ENCODE results near the gene ZSWIM5.
"Not testable (repeated sequence)": the region's sequence is repeated elsewhere in the genome, so short reads cannot be mapped to it uniquely, and the experiment has no call there.

The ZSWIM5 gene

DNA sequence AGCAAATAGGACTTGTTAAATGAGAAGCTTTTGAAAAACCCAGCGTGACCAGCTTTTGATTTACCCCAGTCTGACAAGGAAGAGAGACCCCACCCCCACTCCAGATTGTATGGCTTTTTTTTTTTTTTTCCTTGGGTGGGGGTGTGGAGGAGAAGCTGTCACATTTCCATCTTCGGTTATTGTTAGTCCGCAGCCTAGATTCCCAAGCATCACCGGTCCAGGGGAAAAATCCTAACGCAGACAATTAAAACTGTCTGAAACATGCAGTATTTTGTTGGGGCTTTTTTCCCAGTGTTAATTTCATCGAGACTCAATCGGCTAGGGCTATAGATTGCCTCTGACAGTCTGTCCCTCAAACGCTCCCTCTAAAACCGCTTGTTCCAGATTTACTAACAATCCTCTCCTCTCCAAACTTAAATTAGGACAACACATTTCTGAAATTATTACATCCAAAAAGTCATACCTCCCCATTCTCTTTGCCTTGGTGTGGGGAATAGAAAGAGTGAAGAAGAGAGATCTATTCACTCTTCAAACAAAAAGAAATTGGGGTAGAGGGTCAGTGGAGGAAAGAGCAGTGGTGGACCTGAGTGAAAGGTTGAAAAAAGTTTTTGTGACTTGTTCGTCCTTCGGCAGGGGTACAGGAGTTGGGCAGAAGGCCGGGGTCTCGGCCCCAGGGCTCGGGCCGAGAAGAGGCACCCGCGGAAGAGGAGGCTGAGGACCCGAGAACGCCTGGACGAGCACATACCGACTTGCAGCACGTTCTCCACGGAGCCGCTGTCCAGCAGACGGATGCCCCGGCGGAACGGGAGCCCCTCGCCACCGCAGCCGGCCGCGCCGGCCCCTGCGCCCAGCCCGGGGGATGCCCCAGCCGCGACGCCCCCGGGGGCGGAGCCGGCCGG lies 1.1 kb downstream of the ZSWIM5 start:
- DNase-seq (ENCODE audit: low read depth, low spot score): no peak

DNA sequence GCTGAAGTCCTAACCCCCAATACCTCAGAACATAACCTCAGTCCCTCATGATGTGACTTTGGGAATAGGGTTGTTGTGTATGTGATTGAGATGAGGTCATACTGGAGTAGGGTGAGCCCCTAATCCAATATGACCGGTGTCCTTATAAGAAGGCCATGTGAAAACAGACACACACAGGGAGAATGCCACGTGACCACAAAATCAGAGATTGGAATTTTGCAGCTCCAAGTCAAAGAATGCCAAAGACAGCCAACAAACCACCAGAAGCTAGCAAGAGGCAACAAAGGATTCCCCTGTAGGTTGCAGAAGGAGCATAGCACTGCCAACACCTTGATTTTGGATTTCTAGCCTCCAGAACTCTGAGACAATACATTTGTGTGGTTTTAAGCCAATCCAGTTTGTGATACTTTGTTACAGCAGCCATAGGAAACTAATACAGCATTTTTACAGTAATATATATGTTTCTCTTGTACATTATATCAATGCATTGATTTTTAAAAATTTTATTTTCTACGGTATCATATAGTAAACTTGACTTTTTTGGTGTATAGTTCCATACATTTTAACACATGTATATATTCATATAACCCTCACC lies 5.4 kb downstream of the ZSWIM5 start:
- DNase-seq (ENCODE audit: low read depth, low spot score): no peak

DNA sequence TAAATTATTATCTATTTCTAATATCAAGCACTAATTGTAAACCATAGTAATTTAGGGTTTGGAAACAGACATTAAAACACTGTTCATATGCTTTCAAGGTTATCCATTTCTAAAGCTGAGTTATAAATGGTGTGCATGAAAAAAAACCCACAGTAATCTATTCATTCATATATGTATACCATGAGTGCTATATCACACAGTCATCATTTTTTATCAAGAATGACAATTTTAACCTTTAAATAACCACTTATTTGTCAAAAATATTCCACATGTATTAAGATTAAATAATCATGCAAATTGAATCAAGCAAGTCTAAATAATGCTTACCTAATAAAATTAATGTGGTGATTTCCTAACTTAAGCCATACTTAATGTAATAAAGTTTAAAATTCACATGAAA lies 6.0 kb downstream of the ZSWIM5 start:
- no peak for DNase-seq (ENCODE audit: low read depth, low spot score)

DNA sequence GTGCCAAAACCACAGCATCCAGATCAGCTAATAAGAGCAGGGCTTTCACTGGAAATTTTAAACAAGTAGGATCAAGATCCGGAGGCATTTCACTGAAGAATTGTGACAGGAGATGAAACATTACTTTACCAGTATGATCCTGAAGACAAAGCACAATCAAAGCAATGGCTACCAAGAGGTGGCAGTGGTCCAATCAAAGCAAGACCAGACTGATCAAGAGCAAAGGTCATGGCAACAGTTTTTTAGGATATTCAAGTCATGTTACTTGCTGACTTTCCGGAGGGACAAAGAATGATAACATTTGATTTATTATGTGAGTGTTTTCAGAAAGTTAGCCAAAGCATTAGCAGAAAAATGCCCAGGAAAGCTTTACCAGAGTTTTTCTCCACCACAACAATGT lies 8.2 kb downstream of the ZSWIM5 start:
- DNase-seq (ENCODE audit: low read depth, low spot score): no peak

DNA sequence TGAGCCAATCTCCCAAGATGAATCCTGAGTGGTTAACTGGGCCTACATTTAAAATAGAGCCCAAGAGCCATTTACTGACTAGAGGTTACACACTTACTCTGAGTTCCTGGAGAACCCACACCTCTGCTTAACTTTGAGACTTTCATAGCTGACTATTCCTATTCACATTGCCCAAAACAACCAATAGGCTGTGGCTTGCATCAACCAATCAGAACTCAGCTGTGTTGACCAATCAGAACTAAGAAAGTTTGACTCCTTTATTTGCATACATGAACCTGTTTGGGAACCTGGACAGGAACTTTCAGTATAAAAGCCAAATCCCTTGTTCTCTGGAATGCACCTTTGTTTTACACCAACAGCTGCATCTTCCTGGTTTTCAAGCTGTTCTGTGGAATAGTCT lies 9.5 kb downstream of the ZSWIM5 start:
- no peak for DNase-seq (ENCODE audit: low read depth, low spot score)

DNA sequence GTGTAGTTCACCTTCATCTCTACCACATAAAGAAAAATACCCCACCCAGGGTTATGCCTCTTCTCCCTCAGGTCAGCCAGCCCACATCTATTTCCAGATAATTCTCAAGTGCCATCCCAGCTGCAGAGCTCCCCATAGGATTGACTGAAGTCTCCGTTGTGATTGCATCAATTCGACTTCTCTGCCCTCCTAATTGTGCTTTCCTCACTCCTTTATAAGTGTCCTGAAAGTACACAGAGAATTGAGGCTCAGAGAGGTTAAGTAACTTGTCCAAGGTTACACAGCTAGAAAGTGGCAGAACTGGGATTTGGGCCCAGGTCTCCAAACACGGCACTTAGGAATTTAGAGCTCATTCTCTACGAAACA lies 15.0 kb downstream of the ZSWIM5 start:
- no peak for DNase-seq (ENCODE audit: low read depth, low spot score)

DNA sequence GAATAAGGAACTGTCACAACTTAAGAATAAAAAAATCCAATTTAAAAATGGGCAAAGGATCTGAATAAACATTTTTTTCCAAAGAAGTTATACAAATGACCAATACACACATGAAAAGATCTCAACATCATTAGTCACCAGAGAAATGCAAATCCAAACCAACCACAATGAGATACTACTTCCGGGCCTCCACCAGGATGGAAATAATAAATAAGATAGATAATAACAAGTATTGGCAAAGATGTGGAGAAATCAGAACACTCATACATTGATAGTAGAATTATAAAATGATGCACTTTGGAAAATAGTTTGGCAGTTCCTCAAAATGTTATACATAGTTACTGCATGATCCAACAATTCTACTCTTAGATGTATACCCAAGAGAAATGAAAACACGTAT lies 18.7 kb downstream of the ZSWIM5 start:
- DNase-seq (ENCODE audit: low read depth, low spot score): no peak

DNA sequence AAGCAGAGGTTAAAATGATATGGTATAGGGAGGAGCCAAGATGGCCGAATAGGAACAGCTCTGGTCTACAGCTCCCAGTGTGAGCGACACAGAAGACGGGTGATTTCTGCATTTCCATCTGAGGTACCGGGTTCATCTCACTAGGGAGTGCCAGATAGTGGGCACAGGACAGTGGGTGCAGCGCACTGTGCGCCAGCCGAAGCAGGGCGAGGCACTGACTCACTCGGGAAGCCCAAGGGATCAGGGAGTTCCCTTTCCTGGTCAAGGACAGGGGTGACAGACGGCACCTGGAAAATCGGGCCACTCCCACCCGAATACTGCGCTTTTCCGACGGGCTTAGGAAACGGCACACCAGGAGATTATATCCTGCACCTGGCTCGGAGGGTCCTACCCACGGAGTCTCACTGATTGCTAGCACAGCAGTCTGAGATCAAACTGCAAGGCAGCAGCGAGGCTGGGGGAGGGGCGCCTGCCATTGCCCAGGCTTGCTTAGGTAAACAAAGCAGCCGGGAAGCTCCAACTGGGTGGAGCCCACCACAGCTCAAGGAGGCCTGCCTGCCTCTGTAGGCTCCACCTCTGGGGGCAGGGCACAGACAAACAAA lies 26.4 kb downstream of the ZSWIM5 start:
- not testable (repeated sequence) for DNase-seq (ENCODE audit: low read depth, low spot score)

DNA sequence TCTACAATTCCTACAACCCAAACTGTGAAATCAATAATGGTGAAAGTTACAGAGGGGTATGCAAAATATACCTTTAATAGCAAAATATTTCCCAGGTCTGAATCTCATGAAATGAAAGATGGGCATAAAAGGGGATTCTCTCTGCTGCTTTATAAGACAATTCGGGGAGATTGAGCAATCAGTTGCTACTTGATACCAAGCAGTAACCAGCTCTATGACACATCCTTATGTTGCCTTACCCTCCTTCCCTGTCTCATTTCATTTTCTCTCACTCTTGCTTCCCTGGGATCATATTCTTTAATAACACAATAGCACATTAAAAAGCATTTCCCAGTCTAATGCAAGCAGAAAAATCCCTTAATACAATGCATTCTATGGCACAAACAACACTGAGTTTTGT lies 29.0 kb downstream of the ZSWIM5 start:
- DNase-seq (ENCODE audit: low read depth, low spot score): no peak

DNA sequence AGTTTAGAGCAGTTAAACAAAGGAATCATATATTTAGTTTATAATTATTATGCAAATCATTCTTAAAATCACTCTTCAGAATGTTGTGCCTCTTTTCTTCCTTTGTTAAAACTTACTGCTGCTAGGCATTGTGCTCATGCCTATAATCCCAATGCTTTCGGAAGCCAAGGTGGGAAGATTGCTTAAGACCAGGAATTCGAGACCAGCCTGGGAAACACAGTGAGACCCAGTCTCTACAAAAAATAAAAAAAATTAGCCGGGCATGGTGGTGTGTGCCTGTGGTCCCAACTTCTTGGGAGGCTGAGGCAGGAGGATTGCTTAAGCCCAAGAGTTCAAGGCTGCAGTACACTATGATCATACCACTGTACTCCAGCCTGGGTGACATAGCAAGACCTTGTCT lies 33.6 kb downstream of the ZSWIM5 start:
- no peak for DNase-seq (ENCODE audit: low read depth, low spot score)

DNA sequence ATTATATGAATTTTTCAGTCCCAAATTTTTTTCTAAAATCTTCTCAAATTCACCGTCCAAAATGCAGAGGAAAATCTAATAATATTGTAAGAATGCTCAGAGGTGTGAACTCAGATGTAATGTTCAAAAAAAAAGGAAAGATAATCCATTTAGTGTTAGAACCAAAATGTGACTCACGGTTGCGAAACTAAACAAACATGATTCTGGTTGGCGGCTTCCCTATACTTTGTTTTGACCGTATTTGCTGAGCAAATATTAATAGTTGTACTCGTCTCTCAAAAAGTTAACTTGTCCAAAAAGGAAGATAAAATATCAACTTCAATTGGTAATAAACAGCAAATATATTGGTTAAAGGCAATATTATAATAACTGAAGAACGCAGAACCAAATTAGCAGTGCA lies 34.4 kb downstream of the ZSWIM5 start:
- DNase-seq (ENCODE audit: low read depth, low spot score): no peak

DNA sequence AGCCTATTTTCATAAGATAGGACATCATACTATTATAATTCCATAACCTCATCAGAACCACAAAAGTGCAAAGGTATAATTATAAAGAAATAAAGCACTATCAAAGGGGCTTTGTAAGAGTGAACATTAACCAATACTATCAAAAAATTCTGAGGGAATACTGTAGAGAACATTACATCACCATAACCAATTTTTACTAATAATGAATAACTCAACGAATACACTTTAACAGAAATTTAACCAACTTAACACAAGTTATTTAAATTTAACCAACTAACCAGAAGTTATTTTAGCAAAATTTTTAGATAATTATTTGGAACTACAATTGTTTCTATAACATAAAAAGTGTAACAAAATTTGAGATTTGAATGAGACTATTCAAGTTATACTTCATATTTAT lies 34.8 kb downstream of the ZSWIM5 start:
- DNase-seq (ENCODE audit: low read depth, low spot score): no peak

DNA sequence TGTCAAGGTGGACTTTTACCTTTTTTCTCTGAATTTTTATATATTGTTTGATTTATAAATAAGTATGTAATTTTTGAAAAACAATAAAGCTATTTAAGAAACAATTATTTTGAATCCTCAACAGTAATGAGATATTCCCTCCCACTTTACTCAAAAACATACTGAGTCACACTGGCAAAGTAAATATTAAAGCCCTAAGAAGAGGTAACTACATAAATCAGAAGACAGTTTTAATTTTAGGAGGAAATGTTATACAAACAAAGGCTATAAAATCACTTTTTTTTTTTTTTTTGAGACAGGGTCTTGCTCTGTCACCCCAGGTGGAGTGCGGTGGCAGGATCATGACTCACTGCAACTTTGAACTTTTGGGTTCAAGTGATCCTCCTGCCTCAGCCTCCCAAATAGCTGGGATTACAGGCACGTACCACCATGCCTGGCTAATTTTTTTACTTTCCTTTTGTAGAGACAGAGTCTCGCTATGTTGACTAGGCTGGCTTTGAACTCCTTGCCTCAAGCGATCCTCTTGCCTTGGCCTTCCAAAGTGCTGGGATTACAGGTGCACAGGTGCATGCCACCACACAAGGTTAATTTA lies 36.2 kb downstream of the ZSWIM5 start:
- DNase-seq (ENCODE audit: low read depth, low spot score): no peak

DNA sequence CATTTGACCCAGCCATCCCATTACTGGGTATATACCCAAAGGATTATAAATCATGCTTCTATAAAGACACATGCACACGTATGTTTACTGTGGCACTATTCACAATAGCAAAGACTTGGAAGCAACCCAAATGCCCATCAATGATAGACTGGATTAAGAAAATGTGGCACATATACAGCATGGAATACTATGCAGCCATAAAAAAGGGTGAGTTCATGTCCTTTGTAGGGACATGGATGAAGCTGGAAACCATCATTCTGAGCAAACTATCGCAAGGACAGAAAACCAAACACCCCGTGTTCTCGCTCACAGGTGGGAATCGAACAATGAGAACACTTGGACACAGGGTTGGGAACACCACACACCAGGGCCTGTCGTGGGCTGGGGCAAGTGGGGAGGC lies 38.5 kb downstream of the ZSWIM5 start:
- DNase-seq (ENCODE audit: low read depth, low spot score): not testable (repeated sequence)

DNA sequence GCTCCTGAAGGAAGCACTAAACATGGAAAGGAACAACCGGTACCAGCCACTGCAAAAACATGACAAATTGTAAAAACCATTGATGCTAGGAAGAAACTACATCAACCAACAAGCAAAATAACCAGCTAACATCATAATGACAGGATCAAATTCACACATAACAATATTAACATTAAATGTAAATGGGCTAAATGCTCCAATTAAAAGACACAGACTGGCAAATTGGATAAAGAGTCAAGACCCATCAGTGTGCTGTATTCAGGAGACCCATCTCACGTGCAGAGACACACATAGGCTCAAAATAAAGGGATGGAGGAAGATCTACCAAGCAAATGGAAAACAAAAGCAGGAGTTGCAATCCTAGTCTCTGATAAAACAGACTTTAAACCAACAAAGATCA lies 42.1 kb downstream of the ZSWIM5 start:
- not testable (repeated sequence) for DNase-seq (ENCODE audit: low read depth, low spot score)

DNA sequence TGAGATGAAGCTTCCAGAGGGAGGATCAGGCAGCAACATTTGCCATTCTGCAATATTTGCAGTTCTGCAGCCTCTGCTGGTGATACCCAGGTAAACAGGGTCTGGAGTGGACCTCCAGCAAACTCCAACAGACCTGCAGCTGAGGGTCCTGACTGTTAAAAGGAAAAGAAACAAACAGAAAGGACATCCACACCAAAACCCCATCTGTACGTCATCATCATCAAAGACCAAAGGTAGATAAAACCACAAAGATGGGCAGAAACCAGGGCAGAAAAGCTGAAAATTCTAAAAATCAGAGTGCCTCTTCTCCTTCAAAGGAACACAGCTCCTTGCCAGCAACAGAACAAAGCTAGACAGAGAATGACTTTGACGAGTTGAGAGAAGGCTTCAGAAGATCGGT lies 43.3 kb downstream of the ZSWIM5 start:
- not testable (repeated sequence) for DNase-seq (ENCODE audit: low read depth, low spot score)

DNA sequence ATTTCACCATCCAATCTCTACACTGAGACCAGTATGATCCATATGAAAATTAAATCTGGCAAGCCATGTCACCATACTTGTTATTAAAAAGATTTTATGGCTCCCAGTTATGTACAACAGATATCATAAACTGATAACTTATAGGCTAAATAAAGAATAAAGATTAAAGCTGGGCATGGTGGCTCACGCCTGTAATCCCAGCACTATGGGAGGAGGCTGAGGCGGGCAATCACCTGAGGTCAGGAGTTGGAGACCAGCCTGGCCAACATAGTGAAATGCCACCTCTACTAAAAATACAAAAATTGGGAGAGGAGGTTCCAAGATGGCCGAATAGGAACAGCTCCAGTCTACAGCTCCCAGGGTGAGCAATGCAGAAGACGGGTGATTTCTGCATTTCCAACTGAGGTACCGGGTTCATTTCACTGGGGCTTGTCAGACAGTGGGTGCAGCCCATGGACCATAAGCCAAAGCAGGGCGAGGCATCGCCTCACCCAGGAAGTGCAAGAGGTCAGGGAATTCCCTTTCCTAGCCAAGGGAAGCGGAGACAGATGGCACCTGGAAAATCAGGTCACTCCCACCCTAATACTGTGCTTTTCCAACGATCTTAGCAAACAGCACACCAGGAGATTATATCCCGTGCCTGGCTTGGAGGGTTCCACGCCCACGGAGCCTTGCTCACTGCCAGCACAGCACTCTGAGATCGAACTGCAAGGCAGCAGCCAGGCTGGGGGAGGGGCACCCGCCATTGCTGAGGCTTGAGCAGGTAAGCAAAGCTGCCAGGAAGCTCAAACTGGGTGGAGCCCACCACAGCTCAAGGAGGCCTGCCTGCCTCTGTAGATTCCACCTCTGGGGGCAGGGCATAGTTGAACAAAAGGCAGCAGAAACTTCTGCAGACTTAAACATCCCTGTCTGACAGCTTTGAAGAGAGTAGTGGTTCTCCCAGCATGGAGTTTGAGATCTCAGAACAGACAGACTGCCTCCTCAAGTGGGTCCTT lies 44.1 kb downstream of the ZSWIM5 start:
- DNase-seq (ENCODE audit: low read depth, low spot score): not testable (repeated sequence)

DNA sequence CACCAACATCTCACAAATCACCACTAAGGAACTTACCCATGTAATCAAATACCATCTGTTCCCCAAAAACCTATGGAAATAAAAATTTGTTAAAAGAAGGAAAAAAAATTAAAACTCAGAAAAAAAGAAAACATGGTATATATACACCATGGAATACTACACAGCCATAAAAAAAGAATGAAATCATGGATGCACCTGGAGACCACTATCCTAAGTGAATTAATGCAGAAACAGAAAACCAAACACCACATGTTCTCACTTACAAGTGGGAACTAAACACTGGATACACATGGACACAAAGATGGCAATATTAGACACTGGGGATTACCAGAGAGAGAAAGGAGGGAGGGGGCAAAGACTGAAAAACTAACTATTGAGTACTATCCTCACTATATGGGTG lies 50.4 kb downstream of the ZSWIM5 start:
- DNase-seq (ENCODE audit: low read depth, low spot score): no peak

DNA sequence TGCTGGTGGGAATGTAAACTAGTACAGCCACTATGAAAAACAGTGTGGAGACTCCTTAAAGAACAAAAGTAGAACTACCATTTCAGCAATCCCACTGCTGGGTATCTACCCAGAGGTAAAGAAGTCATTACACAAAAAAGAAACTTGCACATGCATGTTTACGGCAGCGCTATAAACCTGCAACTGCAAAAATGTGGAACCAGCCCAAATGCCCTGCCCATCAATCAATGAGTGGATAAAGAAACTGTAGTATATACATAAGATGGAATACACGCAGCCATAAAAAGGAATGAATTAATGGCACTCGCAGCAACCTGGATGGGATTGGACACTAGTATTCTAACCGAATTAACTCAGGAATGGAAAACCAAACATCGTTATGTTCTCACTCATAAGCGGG lies 51.0 kb downstream of the ZSWIM5 start:
- no peak for DNase-seq (ENCODE audit: low read depth, low spot score)

DNA sequence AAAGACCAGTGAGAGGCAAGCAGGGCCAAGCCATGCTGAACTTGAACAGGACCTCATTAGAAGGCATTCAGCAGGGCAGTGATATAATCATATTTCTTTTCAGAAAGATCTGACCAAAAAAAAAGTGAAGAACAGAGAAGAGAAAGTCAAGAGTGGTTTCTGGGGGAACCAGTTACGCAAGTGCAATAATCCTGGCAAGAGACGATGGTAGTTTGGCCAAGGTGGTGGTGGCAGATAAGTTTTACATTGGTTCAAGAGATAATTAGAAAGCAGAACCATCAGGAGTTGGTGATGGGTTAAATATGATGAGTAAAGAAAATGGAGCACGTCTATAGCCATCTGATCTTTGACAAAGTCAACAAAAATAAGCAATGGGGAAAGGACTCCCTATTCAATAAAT lies 54.3 kb downstream of the ZSWIM5 start:
- no peak for DNase-seq (ENCODE audit: low read depth, low spot score)

DNA sequence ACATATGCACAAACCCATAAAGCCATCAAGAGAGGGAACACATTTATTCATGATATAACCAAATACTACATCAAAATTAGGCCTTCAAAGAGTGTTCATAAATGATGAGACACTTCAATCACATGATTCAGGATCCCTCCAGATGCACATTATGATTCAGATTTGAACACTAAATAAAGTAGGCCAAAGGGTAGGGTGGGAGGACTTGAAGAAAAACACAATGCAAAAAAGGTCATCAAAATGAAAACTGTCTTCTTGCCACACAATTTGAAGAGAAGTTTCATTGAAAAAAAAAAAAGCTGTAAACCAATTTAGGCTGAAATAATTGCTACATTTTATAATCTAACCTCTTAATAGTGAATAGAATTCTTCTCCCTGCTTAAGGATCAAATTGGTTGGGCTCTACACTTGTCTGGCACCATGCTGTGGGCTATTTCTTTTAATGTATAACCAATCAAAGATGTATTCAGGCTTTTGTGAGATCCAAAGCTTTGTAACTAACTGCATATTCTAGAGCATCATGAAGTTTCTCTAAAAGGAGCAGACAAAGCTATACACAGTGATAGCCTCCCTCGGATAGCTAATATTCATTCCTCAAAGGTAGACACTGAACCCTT lies 58.1 kb downstream of the ZSWIM5 start:
- no peak for DNase-seq (ENCODE audit: low read depth, low spot score)
